Common myeloid progenitor, CD34-positive (primary cell): ENCODE data around the gene ABHD18. TPM values are rescaled to one million over a fixed set of nuclear protein-coding genes. Genes with fewer than 3 reads are reported as not detected.
"Not testable (repeated sequence)": the region's sequence is repeated elsewhere in the genome, so short reads cannot be mapped to it uniquely, and the experiment has no call there.

Experiments used
- CTCF ChIA-PET: fragments of 350-600 bp; sonication (Branson Sonifier 250); formaldehyde crosslinking; loops from one replicate; lab custom pipeline; 2021; ENCODE audit warnings: antibody characterized with exemption; lab: Charles Lee
- POLR2A ChIA-PET: fragments of 350-600 bp; sonication (Branson Sonifier 250); formaldehyde crosslinking; loops from one replicate; lab custom pipeline; 2021; ENCODE audit warnings: antibody characterized with exemption; lab: Charles Lee
- DNase-seq, 3 donors: peaks; one replicate each; pipeline versions ENCODE4 v3.0.0 to v3.0.0-alpha.2; 2013
- H3K27ac ChIP-seq, 2 experiments: 1 replicate in 1 of 2; 2 replicates in 1 of 2; pipeline ENCODE4 v1.7.0; 2013; ENCODE audit warnings: inconsistent platforms in 2 of 2, low read length in 2 of 2, mild to moderate bottlenecking in 2 of 2, low read depth in 1 of 2, moderate library complexity in 1 of 2; ENCODE audit not compliant: severe bottlenecking in 2 of 2, insufficient read depth in 1 of 2, poor library complexity in 1 of 2
- H3K27me3 ChIP-seq, 5 experiments: replicated peaks in 2 of 5; 1 replicate in 3 of 5; 2 replicates in 2 of 5; pipeline versions ENCODE4 v1.6.1 to v1.7.0; 2013; ENCODE audit warnings: low read length in 4 of 5, mild to moderate bottlenecking in 2 of 5, moderate library complexity in 2 of 5, inconsistent platforms in 1 of 5; ENCODE audit not compliant: insufficient read depth in 5 of 5, control insufficient read depth in 4 of 5
- H3K36me3 ChIP-seq, 4 experiments: 1 replicate in 2 of 4; 2 replicates in 2 of 4; pipeline versions ENCODE4 v1.6.1 to v1.7.0; 2013; ENCODE audit warnings: low read length in 3 of 4, control low read depth in 1 of 4, mild to moderate bottlenecking in 1 of 4; ENCODE audit not compliant: control insufficient read depth in 4 of 4, insufficient read depth in 4 of 4
- H3K4me1 ChIP-seq, 4 experiments: 1 replicate in 3 of 4; 2 replicates in 1 of 4; pipeline versions ENCODE4 v1.6.1 to v1.7.1; 2013; ENCODE audit warnings: low read length in 3 of 4, mild to moderate bottlenecking in 3 of 4, control low read depth in 1 of 4, inconsistent platforms in 1 of 4, moderate library complexity in 1 of 4; ENCODE audit not compliant: control insufficient read depth in 4 of 4, insufficient read depth in 4 of 4; ENCODE audit errors: control extremely low read depth in 1 of 4
- H3K4me3 ChIP-seq, 7 experiments: 1 replicate in 4 of 7; 2 replicates in 3 of 7; pipeline versions ENCODE4 v1.5.1 to v1.7.0; 2013; ENCODE audit warnings: mild to moderate bottlenecking in 7 of 7, low read length in 6 of 7, moderate library complexity in 6 of 7, inconsistent platforms in 2 of 7, low read depth in 2 of 7, control low read depth in 1 of 7; ENCODE audit not compliant: insufficient read depth in 4 of 7, control insufficient read depth in 1 of 7; ENCODE audit errors: extremely low read depth in 1 of 7
- H3K9me3 ChIP-seq, 5 experiments: 1 replicate in 4 of 5; 2 replicates in 1 of 5; pipeline versions ENCODE4 v1.6.1 to v1.7.1; 2013; ENCODE audit warnings: low read length in 4 of 5, mild to moderate bottlenecking in 2 of 5, inconsistent platforms in 1 of 5, low read depth in 1 of 5, moderate library complexity in 1 of 5; ENCODE audit not compliant: control insufficient read depth in 4 of 5, insufficient read depth in 2 of 5; ENCODE audit errors: control extremely low read depth in 1 of 5
- WGBS: methylation state at CpG from one replicate; pipeline ENCODE4 v1.1.5; 2013; ENCODE audit not compliant: insufficient coverage; 5-methylcytosine and 5-hydroxymethylcytosine counted together
- polyA plus RNA-seq: library from polyadenylated mRNA; unstranded; fragments of 120-200 nt; gene quantifications from one replicate; pipeline ENCODE4 v1.2.1, GENCODE V29; 2013

The ABHD18 gene
- polyA plus RNA-seq, result 16.6 TPM

DNA sequence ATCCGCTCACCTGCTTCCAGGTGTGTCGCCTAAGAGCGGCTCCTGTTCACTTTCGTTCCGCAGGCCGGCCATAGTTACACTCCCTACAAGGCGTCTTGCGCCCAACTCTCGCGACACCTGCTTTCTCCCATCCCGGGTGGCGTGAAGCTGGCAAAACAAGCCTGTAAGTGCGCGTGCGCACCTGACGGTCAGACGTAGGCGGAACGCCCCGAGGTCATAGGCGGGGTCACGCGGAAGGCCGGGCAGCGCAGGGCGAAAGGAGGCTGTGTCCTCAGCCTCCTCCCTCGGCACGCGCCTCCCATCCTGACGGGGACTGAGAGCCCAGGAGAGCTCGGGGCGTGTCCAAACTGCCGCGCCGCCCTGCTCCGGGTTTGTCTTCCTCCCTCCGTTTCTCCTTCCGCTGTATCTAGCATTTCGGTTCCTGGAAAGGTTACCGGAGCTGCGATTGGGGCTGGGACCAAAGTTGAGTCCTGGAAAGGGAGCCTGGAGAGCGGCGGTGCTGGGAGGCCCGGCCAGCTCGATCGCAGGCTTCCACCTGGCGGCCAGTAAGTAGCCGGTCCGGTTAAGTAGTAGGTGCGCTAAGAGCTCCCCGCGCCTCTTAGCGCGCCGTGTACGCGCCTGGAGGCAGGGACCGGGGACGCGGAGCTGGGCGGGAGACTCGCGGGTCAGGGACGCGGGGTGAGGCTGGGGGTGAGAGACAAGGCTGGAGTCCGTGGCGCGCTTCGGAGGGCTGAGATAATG, at the start of gene ABHD18, which contains the start of gene MFSD8:
TSS of gene ABHD18 (plus strand) at position 345 of the 741 bp plus-strand sequence. CDS start 17,550 bp downstream, outside the sequence.
TSS of gene MFSD8 (minus strand) at position 112 of the 741 bp plus-strand sequence. CDS start at position 72, 40 bp downstream.
- Histone ChIP-seq H3K36me3 (peaks cover 0 to 6% (median 6%) of the 10 kb centered on the region in 4 experiments), H3K4me1 (peaks cover 4 to 19% (median 7%) of the 10 kb centered on the region in 4 experiments), H3K27ac (peak within 1 kb of the TSS; percentile 92 to 93), H3K9me3 (no peaks in the 10 kb centered on the region), H3K4me3 (peak within 1 kb of the TSS; percentile 77 to 100 (median 97)), H3K27me3 (no peaks in the 10 kb centered on the region)
- ChIA-PET POLR2A (interaction anchor here (0.7 to 3.4 kb wide), 6 partner anchors 9 to 324 kb away, joined by 3 to 22 read pairs (median 3); partner anchors contain the start of genes LARP1B and PGRMC2), CTCF (interaction anchor here (0.7 to 2.3 kb wide), 9 partner anchors 8 to 338 kb away, joined by 3 to 6 read pairs (median 3); partner anchors contain the start of gene LARP1B)
- 0% methylated on average over 63 of the region's 69 CpGs for WGBS
- peak; percentile 99 to 100 (median 100) for DNase-seq

DNA sequence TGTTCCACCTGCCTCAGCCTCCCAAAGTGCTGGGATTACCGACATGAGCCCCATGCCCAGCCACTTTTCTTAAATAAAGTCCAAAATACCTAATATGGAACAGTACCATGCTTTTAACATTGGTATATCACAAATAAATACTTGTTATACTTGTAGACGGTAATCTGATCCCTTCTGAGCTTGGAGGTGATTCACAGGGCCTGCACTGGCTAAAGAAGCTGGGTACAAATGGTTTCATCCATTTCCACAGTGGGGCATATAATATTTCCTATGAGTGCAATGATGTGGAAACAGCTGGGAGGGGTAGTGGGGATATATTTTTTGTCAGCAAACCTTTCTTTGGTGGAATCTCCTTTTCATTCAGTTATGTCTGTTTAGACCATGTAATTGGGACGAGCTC, 48.7 kb upstream of the ABHD18 start:
- no CpG with 5 or more reads among the region's 3 CpGs for WGBS
- Histone ChIP-seq H3K36me3 (peaks cover 10 to 26% (median 24%) of the 10 kb centered on the region in 4 experiments), H3K9me3 (no peaks in the 10 kb centered on the region), H3K27me3 (no peaks in the 10 kb centered on the region), H3K4me3 (no peak overlapping the region), H3K4me1 (no peaks in the 10 kb centered on the region), H3K27ac (no peak overlapping the region)
- DNase-seq, result no peak
- ChIA-PET POLR2A (no interaction called here), CTCF (no interaction called here)

DNA sequence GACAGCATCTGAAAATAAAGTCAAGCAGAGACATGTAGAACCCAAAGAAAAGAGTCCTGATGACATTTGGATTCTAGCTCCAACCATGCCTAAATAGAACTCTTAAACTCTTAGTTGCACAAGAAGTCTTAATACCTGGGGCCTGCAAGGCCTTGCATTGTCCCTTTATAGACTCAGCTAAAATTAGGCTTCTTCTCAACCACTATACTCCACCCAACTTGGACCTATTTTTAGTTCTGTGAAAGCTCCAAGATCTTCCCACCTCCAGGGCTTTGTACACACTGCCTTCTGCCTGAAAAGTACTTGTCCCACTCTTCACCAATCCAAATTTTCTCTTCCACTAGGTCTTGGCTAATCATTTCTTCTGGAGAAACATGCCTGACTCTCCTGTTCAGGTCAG, 48.1 kb upstream of the ABHD18 start:
- Histone ChIP-seq H3K36me3 (peaks cover 10 to 30% (median 26%) of the 10 kb centered on the region in 4 experiments), H3K27ac (no peak overlapping the region), H3K4me1 (no peaks in the 10 kb centered on the region), H3K27me3 (no peaks in the 10 kb centered on the region), H3K9me3 (no peaks in the 10 kb centered on the region), H3K4me3 (no peak overlapping the region)
- ChIA-PET POLR2A (no interaction called here), CTCF (no interaction called here)
- DNase-seq, result no peak

DNA sequence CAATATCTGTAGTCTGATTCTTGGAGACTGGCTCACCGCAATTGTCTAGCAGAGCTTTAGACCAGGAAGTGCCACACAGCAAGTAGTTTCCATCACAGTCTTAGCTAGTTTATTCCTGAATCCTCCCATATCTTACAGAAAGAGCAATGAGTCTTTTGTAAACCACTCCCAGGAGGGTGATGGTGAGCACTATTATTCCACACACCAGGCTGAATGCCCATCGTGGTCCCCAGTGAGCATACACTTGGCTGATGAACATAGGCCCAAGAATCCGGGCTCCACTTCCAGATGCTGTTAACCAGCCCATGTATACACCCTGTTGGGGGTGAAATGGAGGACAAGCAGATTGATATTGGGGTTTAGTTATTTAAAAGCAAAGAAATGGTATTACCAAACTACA, 44.7 kb upstream of the ABHD18 start:
- H3K9me3 ChIP-seq, result no peaks in the 10 kb centered on the region
- peaks cover 14 to 33% (median 29%) of the 10 kb centered on the region in 4 experiments for H3K36me3 ChIP-seq
- no peak for DNase-seq
- POLR2A ChIA-PET, result no interaction called here
- H3K27me3 ChIP-seq, result no peaks in the 10 kb centered on the region
- H3K4me3 ChIP-seq, result no peak overlapping the region
- 100% methylated on average over 1 of the region's 3 CpGs for WGBS
- CTCF ChIA-PET, result no interaction called here
- no peaks in the 10 kb centered on the region for H3K4me1 ChIP-seq
- H3K27ac ChIP-seq, result no peak overlapping the region

DNA sequence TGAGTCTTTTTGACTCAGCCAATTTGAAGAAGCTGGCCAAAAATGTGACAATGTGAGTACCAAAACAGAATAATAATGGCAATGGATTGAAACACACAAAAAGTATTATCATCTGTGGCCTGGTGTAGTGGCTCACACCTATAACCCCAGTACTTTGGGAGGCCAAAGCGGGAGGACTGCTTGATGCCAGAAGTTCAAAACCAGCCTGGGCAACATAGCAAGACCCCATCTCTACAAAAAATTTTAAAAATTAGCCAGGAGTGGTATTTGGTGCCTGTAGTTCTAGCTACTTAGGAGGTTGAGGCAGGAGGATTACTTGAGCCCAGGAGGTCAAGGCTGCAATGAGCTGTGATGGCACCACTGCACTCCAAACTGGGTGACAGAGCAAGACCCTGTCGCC, 43.0 kb upstream of the ABHD18 start:
- POLR2A ChIA-PET, result interaction anchor here (0.7 kb wide), 1 partner anchor 1113 kb away, joined by 8 read pairs; no protein-coding TSS in a partner anchor
- CTCF ChIA-PET, result interaction anchor here (0.7 kb wide), 1 partner anchor 1229 kb away, joined by 3 read pairs; no protein-coding TSS in a partner anchor
- no peak for DNase-seq

DNA sequence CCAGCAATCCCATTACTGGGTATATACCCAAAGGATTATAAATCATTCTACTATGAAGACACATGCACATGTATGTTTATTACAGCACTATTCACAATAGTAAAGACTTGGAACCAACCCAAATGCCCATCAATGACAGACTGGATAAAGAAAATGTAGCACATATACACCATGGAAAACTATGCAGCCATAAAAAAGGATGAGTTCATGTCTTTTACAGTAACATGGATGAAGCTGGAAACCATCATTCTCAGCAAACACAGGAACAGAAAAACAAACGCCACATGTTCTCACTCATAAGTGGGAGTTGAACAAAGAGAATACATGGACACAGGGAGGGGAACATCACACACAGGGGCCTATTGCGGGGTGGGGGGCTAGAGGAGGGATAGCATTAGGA, 39.5 kb upstream of the ABHD18 start:
- H3K36me3 ChIP-seq, result peaks cover 12 to 22% (median 17%) of the 10 kb centered on the region in 4 experiments
- H3K4me1 ChIP-seq, H3K27ac ChIP-seq, POLR2A ChIA-PET, CTCF ChIA-PET, H3K9me3 ChIP-seq, H3K27me3 ChIP-seq, H3K4me3 ChIP-seq, DNase-seq: not testable (repeated sequence)
- WGBS, result no CpG with 5 or more reads among the region's 2 CpGs

More for the DNA sequence above, 43.0 kb upstream of the ABHD18 start:
- no peaks in the 10 kb centered on the region for H3K9me3 ChIP-seq
- peaks cover 15 to 32% (median 26%) of the 10 kb centered on the region in 4 experiments for H3K36me3 ChIP-seq
- H3K4me3 ChIP-seq, result no peak overlapping the region
- no peaks in the 10 kb centered on the region for H3K4me1 ChIP-seq
- no peak overlapping the region for H3K27ac ChIP-seq
- no peaks in the 10 kb centered on the region for H3K27me3 ChIP-seq
- WGBS, result no CpG with 5 or more reads among the region's 2 CpGs

DNA sequence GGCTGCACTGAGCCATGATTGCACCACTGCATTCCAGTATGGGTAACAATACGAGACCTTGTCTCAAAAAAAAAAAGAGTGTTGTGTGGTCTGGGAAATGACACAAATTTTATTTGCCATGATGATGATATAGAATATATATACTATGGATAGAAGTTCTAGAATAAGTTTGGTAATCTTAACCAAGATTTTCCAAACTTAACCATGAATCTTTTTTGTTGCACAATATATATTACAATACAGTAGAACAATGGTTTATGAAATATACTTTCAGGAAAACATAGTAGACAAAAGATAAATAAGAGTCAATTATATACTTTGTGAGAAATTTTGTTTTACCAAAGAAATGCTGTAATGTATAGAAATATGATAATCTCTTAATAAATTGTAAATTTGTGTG, 35.0 kb upstream of the ABHD18 start:
- POLR2A ChIA-PET, result interaction anchor here (0.6 kb wide), 1 partner anchor 46 kb away, joined by 3 read pairs; no protein-coding TSS in a partner anchor
- WGBS, result no CpG with 5 or more reads among the region's 1 CpG

More for the DNA sequence above, 35.0 kb upstream of the ABHD18 start:
- CTCF ChIA-PET, result interaction anchor here (0.7 kb wide), 1 partner anchor 35 kb away, joined by 3 read pairs; the partner anchor contains the start of genes ABHD18 and MFSD8
- Histone ChIP-seq H3K4me3 (no peak overlapping the region), H3K27ac (no peak overlapping the region), H3K27me3 (no peaks in the 10 kb centered on the region), H3K36me3 (peaks cover 0 to 17% (median 10%) of the 10 kb centered on the region in 4 experiments), H3K9me3 (no peaks in the 10 kb centered on the region), H3K4me1 (no peaks in the 10 kb centered on the region)
- DNase-seq, result no peak
